Measurements from ENCODE around the gene IL34.
A peak's percentile ranks its signal among the peaks of the same experiment; 100 is the strongest.

IL34 gene

DNA sequence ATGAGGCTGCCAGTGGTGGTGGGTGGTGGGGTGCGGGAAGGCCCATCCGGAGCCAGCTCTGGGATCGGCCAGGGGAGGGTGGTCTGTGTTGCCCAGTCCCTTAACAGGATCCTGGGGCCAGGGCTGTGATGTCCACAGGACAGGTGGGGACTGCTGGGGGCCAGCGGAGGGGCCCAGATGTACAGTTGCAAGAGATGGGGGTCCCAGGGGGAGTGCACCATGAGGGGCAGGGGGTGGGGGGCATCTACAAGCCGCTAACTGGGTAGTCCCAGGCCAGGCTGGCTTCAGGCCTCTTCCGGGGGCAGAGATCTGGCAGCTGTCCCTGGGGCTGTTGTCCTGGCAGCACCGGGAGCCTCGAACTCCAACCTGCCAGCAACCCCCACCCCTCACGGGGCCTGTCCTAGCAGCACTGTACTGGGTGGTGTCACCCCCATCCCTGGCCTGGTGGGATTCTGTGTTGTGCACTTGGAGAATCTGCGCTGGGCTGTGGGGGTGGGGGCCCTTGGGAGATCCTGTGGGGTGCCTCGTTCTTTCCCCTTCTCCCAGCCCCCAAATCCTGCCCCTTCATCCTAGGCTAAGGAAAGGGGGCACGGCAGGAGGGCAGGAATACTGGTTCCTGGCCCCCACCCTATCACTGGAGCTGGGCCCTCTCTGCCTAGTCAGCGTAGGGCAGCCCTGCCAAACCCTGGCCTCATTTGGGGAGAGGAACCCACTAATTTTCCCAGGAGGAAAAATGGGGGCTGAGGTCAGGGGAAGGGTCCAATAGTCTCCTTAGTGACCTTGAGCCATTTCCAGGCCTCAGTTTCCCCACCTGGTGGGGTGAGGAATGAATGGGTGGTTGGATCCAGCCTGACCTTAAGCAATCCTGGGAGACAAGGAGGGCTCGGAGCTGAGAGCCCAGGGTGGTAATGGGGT is 38.0 kb downstream of the IL34 start:
- no peak overlapping the region for H3K9ac ChIP-seq
- TF ChIP-seq, protein P1, sequence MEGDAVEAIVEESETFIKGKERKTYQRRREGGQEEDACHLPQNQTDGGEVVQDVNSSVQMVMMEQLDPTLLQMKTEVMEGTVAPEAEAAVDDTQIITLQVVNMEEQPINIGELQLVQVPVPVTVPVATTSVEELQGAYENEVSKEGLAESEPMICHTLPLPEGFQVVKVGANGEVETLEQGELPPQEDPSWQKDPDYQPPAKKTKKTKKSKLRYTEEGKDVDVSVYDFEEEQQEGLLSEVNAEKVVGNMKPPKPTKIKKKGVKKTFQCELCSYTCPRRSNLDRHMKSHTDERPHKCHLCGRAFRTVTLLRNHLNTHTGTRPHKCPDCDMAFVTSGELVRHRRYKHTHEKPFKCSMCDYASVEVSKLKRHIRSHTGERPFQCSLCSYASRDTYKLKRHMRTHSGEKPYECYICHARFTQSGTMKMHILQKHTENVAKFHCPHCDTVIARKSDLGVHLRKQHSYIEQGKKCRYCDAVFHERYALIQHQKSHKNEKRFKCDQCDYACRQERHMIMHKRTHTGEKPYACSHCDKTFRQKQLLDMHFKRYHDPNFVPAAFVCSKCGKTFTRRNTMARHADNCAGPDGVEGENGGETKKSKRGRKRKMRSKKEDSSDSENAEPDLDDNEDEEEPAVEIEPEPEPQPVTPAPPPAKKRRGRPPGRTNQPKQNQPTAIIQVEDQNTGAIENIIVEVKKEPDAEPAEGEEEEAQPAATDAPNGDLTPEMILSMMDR (IDR thresholded peaks at IDR 0.05): no peak
- H3K4me3 ChIP-seq (ENCODE audit: low read depth, low read length): peak overlapping the region; percentile 67
- H2AFZ ChIP-seq: no peak overlapping the region
- peaks cover 21% of the 10 kb centered on the region for H3K4me1 ChIP-seq
- no peaks in the 10 kb centered on the region for H3K36me3 ChIP-seq (ENCODE audit: control insufficient read depth, insufficient read depth, low read length)
- H3K9me3 ChIP-seq (ENCODE audit: control insufficient read depth, low read length): no peaks in the 10 kb centered on the region
- peaks cover 16% of the 10 kb centered on the region for H3K79me2 ChIP-seq
- no peak overlapping the region for H3K27ac ChIP-seq
- H3K27me3 ChIP-seq (ENCODE audit: control insufficient read depth, insufficient read depth, low read length): no peaks in the 10 kb centered on the region
- H3K4me2 ChIP-seq (ENCODE audit: low read length): peak overlapping the region; percentile 64

DNA sequence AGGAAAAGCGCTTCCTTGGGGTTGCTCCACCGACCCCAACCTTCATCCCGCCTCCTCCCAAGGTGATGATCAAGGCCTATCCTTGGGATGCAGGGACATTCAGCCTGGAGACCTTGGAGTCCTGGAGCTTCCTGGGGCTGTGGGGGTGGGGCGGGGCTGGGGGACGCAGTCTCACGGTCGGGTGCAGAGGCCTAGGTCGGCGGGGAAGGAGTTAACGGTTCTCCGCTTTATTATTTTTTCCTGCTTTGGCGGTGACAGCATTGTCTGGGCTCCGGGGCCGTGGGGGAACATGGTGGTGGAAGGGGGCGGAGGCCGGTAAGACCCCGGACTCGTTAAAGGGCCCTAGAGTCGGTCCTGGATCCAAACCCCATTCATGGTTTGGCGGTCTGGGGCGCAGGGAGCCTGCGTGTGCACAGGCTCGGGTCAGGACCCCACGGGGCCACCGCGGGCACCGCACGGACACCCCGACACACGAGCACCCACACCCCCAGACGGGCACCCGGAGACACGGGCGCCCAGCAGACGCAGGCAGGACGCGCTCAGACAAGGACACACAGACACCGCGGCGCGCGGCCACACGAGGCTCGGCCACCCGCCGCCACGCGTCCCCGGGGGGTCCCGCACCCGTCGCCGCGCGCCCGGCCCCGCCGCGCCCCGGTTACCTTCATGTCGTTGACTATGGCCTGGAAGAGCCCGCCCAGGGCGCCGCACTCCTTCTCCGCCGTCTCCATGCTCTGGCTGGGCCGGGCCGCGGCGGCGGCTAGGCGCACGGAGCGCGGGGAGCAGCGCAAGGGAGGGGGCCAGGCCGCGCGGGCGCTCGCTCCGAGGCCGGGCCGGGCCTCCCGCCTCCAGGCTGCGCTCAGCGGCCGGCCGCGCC is 38.9 kb downstream of the IL34 start:
- Histone ChIP-seq H2AFZ (peak overlapping the region; percentile 42), H3K79me2 (peaks cover 16% of the 10 kb centered on the region), H3K9ac (peak overlapping the region; percentile 28), H3K27me3 (ENCODE audit: control insufficient read depth, insufficient read depth, low read length) (no peaks in the 10 kb centered on the region), H3K36me3 (ENCODE audit: control insufficient read depth, insufficient read depth, low read length) (no peaks in the 10 kb centered on the region), H3K4me1 (peaks cover 21% of the 10 kb centered on the region), H3K4me3 (ENCODE audit: low read depth, low read length) (peak overlapping the region; percentile 67), H3K4me2 (ENCODE audit: low read length) (peak overlapping the region; percentile 64), H3K27ac (no peak overlapping the region), H3K9me3 (ENCODE audit: control insufficient read depth, low read length) (no peaks in the 10 kb centered on the region)
- TF ChIP-seq, protein P1 (IDR thresholded peaks at IDR 0.05): no peak

DNA sequence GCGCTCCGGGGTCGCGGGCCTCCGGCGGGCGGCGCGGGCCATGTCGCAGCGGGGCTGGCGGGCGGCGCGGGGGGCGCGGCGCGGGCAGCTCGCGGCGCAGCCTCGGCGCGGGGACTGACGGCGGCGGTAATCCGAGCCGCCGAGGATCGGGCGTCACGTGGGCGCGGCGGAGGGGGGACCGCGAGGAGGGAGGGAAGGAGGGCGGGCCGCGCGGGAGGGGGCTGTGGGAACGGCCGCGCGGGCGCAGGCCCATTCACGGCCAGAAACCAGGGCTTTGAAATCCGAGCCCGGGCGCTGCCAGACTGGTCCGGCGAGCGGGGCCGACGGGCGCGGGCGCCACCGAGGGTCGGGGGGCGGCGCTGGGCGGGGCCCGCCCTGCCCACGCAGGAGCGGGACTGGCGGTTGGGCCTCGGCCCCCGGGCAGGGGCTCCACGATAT is 39.6 kb downstream of the IL34 start, which contains the start of gene MTSS2:
Gene MTSS2 (minus strand): TSS at position 116 of the 438 bp plus-strand sequence. CDS start 262 bp downstream, outside the sequence.
- Histone ChIP-seq H3K4me1 (peaks cover 21% of the 10 kb centered on the region), H3K9me3 (ENCODE audit: control insufficient read depth, low read length) (no peaks in the 10 kb centered on the region), H3K4me3 (ENCODE audit: low read depth, low read length) (peak within 1 kb of the TSS; percentile 67), H3K36me3 (ENCODE audit: control insufficient read depth, insufficient read depth, low read length) (no peaks in the 10 kb centered on the region), H3K27me3 (ENCODE audit: control insufficient read depth, insufficient read depth, low read length) (no peaks in the 10 kb centered on the region), H3K9ac (peak within 1 kb of the TSS; percentile 28), H3K79me2 (peaks cover 16% of the 10 kb centered on the region), H2AFZ (peak within 1 kb of the TSS; percentile 42), H3K27ac (peak within 1 kb of the TSS; percentile 59), H3K4me2 (ENCODE audit: low read length) (peak within 1 kb of the TSS; percentile 64)
- TF ChIP-seq, protein P1 (IDR thresholded peaks at IDR 0.05): no peak

DNA sequence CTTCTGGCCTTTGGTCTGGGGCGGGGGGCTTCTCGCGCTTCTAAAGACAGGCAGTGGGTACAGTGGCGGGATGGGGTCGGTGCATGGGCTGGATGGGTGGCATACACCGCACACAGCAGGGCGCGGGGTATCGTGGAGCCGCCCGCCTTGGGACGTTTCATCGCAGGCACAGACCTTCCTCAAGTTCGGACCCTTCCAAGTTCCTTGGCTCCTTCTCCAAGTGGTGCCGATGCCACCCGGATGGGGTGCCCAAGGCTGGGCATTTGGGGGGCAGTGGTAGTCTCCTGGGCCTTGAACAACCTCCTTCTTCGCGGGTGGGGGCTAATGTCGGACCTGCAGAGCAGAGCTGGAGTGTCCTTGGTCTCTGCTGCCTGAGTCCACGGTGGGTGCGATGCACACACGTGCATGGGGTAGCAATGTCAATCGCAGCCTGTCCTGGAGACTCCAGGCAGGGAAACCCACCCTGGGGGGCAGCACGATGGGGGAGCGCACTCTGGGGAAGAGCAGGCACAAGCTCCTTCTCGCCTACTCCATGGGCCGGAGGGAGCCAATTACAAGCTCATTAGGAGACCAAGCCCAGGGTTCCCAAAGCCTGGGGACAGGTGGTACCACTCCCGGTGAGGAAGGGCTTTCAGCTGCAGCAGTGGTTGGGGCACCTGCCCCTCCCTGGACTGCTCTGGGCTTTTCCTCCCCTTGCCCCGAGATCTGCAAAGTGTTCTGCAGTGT is 40.2 kb downstream of the IL34 start:
- peaks cover 24% of the 10 kb centered on the region for H3K4me1 ChIP-seq
- peaks cover 16% of the 10 kb centered on the region for H3K79me2 ChIP-seq
- H3K27ac ChIP-seq: peak overlapping the region; percentile 59
- peak overlapping the region; percentile 42 for H3K4me2 ChIP-seq (ENCODE audit: low read length)
- no peaks in the 10 kb centered on the region for H3K27me3 ChIP-seq (ENCODE audit: control insufficient read depth, insufficient read depth, low read length)
- H2AFZ ChIP-seq: no peak overlapping the region
- H3K9ac ChIP-seq: no peak overlapping the region
- H3K36me3 ChIP-seq (ENCODE audit: control insufficient read depth, insufficient read depth, low read length): no peaks in the 10 kb centered on the region
- H3K4me3 ChIP-seq (ENCODE audit: low read depth, low read length): peak overlapping the region; percentile 29
- TF ChIP-seq, protein P1 (IDR thresholded peaks at IDR 0.05): no peak
- H3K9me3 ChIP-seq (ENCODE audit: control insufficient read depth, low read length): no peaks in the 10 kb centered on the region

Data from parathyroid adenoma (tissue), 2 donors.